Naive thymus-derived CD4-positive, alpha-beta T cell (primary cell): ENCODE results near the gene ZDHHC7. TPM values are rescaled to one million over a fixed set of nuclear protein-coding genes. Genes with fewer than 3 reads are reported as not detected.

Experiments
- ATAC-seq: fragments of 150-1000 bp; cut with Tn5 transposase; 2 replicates; pipeline ENCODE4 v1.10.0; 2021; ENCODE audit warnings: mild to moderate bottlenecking, moderate library complexity
- CTCF ChIA-PET: fragments of 350-600 bp; sonication (Branson Sonifier 250); formaldehyde crosslinking; loops from one replicate; lab custom pipeline; 2021; ENCODE audit warnings: antibody characterized with exemption; lab: Charles Lee
- POLR2A ChIA-PET: fragments of 350-600 bp; sonication (Branson Sonifier 250); formaldehyde crosslinking; loops from one replicate; lab custom pipeline; 2021; ENCODE audit warnings: antibody characterized with exemption, inconsistent platforms; lab: Charles Lee
- DNase-seq, 9 donors: peaks; one replicate each; pipeline versions ENCODE4 v3.0.0 to v3.0.0-alpha.2; 2020 to 2022; ENCODE audit warnings: mixed read lengths in 1 of 9
- H3K27ac ChIP-seq: one replicate; pipeline ENCODE4 v1.7.0; 2013; ENCODE audit warnings: mild to moderate bottlenecking, low read depth, low read length, moderate library complexity
- H3K27me3 ChIP-seq, 2 donors: one replicate each; pipeline ENCODE4 v1.7.0; 2013; ENCODE audit warnings: low read length in 2 of 2, mild to moderate bottlenecking in 2 of 2, moderate library complexity in 2 of 2; ENCODE audit not compliant: control insufficient read depth in 2 of 2, insufficient read depth in 2 of 2
- H3K36me3 ChIP-seq, 3 experiments: 1 replicate in 2 of 3; 2 replicates in 1 of 3; pipeline ENCODE4 v1.7.0; 2013; ENCODE audit warnings: low read length in 3 of 3, mild to moderate bottlenecking in 3 of 3, moderate library complexity in 1 of 3; ENCODE audit not compliant: insufficient read depth in 3 of 3, control insufficient read depth in 2 of 3
- H3K4me1 ChIP-seq, 2 donors: one replicate each; pipeline ENCODE4 v1.7.0; 2013; ENCODE audit warnings: low read length in 2 of 2, mild to moderate bottlenecking in 2 of 2, moderate library complexity in 1 of 2; ENCODE audit not compliant: control insufficient read depth in 2 of 2, insufficient read depth in 2 of 2
- H3K4me3 ChIP-seq: 2 replicates; pipeline ENCODE4 v1.7.0; 2013; ENCODE audit warnings: mild to moderate bottlenecking, low read length
- H3K9me3 ChIP-seq, 3 experiments: 1 replicate in 2 of 3; 2 replicates in 1 of 3; pipeline ENCODE4 v1.7.0; 2013; ENCODE audit warnings: low read length in 3 of 3; ENCODE audit not compliant: control insufficient read depth in 2 of 3
- H3K27ac Mint-ChIP-seq, 9 donors: one replicate each; pipeline ENCODE4 v1.8.0; 2020 to 2022; ENCODE audit warnings: mixed read lengths in 9 of 9, mild to moderate bottlenecking in 8 of 9, moderate library complexity in 5 of 9, inconsistent platforms in 2 of 9
- H3K27me3 Mint-ChIP-seq, 5 donors: one replicate each; pipeline ENCODE4 v1.8.0; 2021 to 2022; ENCODE audit warnings: mixed read lengths in 5 of 5, mild to moderate bottlenecking in 1 of 5
- H3K36me3 Mint-ChIP-seq, 5 donors: one replicate each; pipeline ENCODE4 v1.8.0; 2020 to 2022; ENCODE audit warnings: mixed read lengths in 5 of 5, mild to moderate bottlenecking in 3 of 5, inconsistent platforms in 1 of 5
- H3K4me1 Mint-ChIP-seq, 7 donors: one replicate each; pipeline ENCODE4 v1.8.0; 2020 to 2022; ENCODE audit warnings: mixed read lengths in 7 of 7, mild to moderate bottlenecking in 3 of 7, inconsistent platforms in 1 of 7
- H3K4me3 Mint-ChIP-seq, 10 donors: one replicate each; pipeline ENCODE4 v1.8.0; 2020 to 2022; ENCODE audit warnings: mild to moderate bottlenecking in 10 of 10, mixed read lengths in 10 of 10, moderate library complexity in 6 of 10, inconsistent platforms in 2 of 10
- H3K9me3 Mint-ChIP-seq, 11 donors: one replicate each; pipeline ENCODE4 v1.8.0; 2020 to 2022; ENCODE audit warnings: mixed read lengths in 11 of 11, mild to moderate bottlenecking in 4 of 11, inconsistent platforms in 1 of 11, moderate library complexity in 1 of 11
- intact Hi-C, 2 donors: fragments of 100-400 bp; cut with micrococcal nuclease; formaldehyde crosslinking; loops; one replicate each; pipeline ENCODE4 v1.15.1; 2023
- polyA plus RNA-seq, 2 donors: library from polyadenylated mRNA; unstranded; fragments of 300-500 nt; fragmentation: Illumina TruSeq; gene quantifications; one replicate each; pipeline ENCODE4 v1.2.3, GENCODE V29; 2021
- total RNA-seq, 6 experiments: library from RNA in 5 of 6; stranded (reverse) in 5 of 6; gene quantifications; 1 replicate in 5 of 6; 2 replicates in 1 of 6; pipeline ENCODE4 v1.2.3 and lab custom pipeline; 2021 to 2026

Gene ZDHHC7
- total and polyA plus RNA-seq, 7 experiments from 2014 or later, result 31.7 to 62.2 (median 33.4) TPM

DNA sequence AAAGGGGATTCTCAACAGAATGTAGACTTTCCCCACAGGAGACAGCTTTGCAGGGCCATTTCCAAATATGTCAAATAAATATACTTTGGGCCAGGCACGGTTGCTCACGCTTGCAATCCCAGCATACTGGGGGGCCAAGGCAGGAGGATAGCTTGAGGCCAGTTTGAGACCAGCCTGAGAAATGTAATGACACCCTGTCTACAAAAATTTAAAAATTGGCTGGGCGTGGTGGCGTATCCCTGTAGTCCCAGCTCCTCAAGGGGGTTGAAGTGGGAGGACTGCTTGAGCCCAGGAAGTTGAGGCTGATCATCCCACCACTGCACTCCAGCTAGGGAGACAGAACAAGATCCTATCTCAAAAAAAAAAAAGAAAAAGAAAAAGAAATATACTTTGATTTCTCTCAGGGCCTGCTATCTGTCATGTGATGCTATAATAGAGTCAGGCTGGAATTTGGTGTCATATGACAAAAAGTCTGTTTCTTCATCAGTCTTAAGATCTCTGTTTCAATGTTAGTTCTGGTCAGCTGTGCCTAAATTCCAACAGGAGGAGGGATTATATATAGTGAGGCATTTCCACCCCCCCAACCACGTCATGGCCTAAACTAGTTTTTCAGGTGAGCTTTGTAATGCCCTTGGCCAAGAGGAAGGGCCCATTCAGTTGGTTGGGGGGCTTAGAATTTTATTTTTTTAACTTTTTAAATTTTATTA lies 4.3 kb upstream of the ZDHHC7 start:
- Mint-ChIP-seq H3K27ac (no peak overlapping the region), H3K4me3 (no peak overlapping the region), H3K36me3 (peaks cover 0 to 3% (median 0%) of the 10 kb centered on the region in 5 donors), H3K27me3 (peaks cover 0 to 19% (median 0%) of the 10 kb centered on the region in 5 donors), H3K9me3 (no peaks in the 10 kb centered on the region), H3K4me1 (peaks cover 12 to 31% (median 18%) of the 10 kb centered on the region in 7 donors)
- H3K27ac ChIP-seq, result no peak overlapping the region
- DNase-seq (no peak), ATAC-seq (no peak)
- H3K4me1 ChIP-seq, result peaks cover 5 to 8% of the 10 kb centered on the region in 2 donors
- H3K9me3 ChIP-seq, result no peaks in the 10 kb centered on the region
- ChIA-PET POLR2A (interaction anchor here (1.2 to 2.4 kb wide), 2 partner anchors 11 to 276 kb away, joined by 3 to 9 read pairs; partner anchors contain the start of gene KIAA0513), CTCF (interaction anchor here (1.0 kb wide), 1 partner anchor 71 kb away, joined by 3 read pairs; no protein-coding TSS in a partner anchor)
- no peaks in the 10 kb centered on the region for H3K36me3 ChIP-seq
- H3K27me3 ChIP-seq, result no peaks in the 10 kb centered on the region
- no peak overlapping the region for H3K4me3 ChIP-seq
- intact Hi-C loops, result no loop called here

DNA sequence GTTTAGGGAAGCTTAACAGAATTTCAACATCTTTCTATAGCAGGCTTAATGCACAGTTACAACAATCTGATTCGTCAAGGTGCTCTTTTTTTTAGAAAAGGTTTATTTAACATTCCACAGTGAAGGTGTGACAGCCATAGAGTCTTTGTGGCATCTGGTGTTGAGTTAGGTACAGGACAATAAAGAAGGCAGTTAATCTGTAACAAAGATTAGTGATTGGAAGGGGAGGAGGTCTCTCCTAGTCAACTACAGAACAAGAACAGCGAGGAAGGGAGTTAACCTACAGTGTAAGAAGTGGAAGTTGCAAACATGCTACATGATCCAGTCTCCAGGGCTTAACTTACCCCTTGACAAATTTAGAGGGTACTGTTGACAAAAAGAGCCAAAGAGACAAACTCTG lies 3.0 kb upstream of the ZDHHC7 start:
- Histone ChIP-seq H3K36me3 (no peaks in the 10 kb centered on the region), H3K4me3 (no peak overlapping the region), H3K27me3 (no peaks in the 10 kb centered on the region), H3K9me3 (no peaks in the 10 kb centered on the region), H3K4me1 (peaks cover 14 to 21% of the 10 kb centered on the region in 2 donors), H3K27ac (no peak overlapping the region)
- ATAC-seq, result no peak
- ChIA-PET CTCF (interaction anchor here (1.1 kb wide), 1 partner anchor 12 kb away, joined by 4 read pairs; no protein-coding TSS in a partner anchor), POLR2A (interaction anchor here (5.1 kb wide), 1 partner anchor 12 kb away, joined by 41 read pairs; the partner anchor contains the start of gene KIAA0513)
- Mint-ChIP-seq H3K36me3 (peaks cover 0 to 5% (median 1%) of the 10 kb centered on the region in 5 donors), H3K9me3 (no peaks in the 10 kb centered on the region), H3K4me3 (no peak overlapping the region), H3K4me1 (peaks cover 19 to 42% (median 28%) of the 10 kb centered on the region in 7 donors), H3K27me3 (peaks cover 0 to 16% (median 0%) of the 10 kb centered on the region in 5 donors), H3K27ac (no peak overlapping the region)
- DNase-seq, result no peak
- intact Hi-C loops, result loop anchor here in 1 of 2 donors (5.0 kb wide), 2 partner anchors 312 to 497 kb away; no protein-coding TSS in a partner anchor

DNA sequence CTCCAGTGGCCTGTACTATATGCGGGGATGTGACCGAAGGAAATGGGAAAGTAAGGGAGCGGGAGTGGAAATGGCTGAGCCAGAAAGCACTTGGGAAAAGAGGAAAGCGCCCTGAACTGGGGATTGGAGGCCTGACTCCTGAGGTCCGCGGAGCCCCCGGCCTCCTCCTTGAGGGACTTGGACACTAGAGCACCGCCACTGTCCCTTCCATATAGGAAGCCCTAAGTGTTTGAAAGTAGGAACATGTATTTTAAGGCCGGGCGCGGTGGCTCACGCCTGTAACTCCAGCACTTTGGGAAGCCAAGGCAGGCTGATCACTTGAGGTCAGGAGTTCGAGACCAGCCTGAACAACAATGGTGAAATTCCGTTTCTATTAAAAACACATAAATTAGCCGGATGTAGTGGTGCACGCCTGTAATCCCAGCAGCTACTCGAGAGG lies 530 bp upstream of the ZDHHC7 start:
- Histone ChIP-seq H3K27ac (peak overlapping the region; percentile 92), H3K27me3 (no peaks in the 10 kb centered on the region), H3K36me3 (no peaks in the 10 kb centered on the region), H3K4me3 (peak overlapping the region; percentile 99), H3K4me1 (peaks cover 18 to 22% of the 10 kb centered on the region in 2 donors), H3K9me3 (no peaks in the 10 kb centered on the region)
- DNase-seq, result peak in 1 of 9 donors; percentile 15
- ChIA-PET CTCF (interaction anchor here (0.6 to 2.9 kb wide), 4 partner anchors 8 to 216 kb away, joined by 4 to 11 read pairs (median 4); partner anchors contain the start of gene KIAA0513), POLR2A (interaction anchor here (0.6 to 5.1 kb wide), 8 partner anchors 14 to 726 kb away, joined by 3 to 41 read pairs (median 5); partner anchors contain the start of gene KIAA0513)
- Mint-ChIP-seq H3K9me3 (no peaks in the 10 kb centered on the region), H3K4me3 (peak overlapping the region; percentile 94 to 100 (median 98)), H3K4me1 (peaks cover 28 to 59% (median 43%) of the 10 kb centered on the region in 7 donors), H3K36me3 (peaks cover 0 to 7% (median 3%) of the 10 kb centered on the region in 5 donors), H3K27ac (peak overlapping the region; percentile 95 to 100 (median 99)), H3K27me3 (peaks cover 0 to 5% (median 0%) of the 10 kb centered on the region in 5 donors)
- intact Hi-C loops, result loop anchor here (1.0 to 5.0 kb wide), 7 partner anchors 15 to 507 kb away; partner anchors contain the start of genes KIAA0513 (in 2 of the 2) and MEAK7 (in 1 of the 2)
- no peak for ATAC-seq

DNA sequence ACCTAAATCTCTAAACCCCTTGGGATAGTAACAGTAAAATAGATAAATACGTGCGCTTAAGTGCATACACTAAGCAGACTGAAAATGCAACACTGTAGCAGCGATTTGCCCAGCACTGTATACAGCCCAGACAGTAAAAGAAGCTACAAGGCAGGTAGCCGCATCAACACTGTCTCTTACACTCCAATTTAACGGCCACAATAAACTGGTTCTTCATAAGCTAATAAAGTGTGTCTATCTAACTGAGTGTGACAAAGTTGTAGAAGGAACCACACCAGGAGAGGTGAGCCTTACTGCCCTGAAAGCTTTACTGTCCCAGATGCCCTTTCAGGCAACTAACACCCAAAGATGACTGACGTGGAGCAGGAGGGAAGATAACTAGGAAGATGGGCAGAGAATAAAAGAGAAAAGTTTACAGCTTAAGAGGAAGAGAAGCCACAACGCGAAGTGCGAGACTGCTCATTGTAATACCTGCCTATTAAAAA lies 847 bp downstream of the ZDHHC7 start:
- intact Hi-C loops, result loop anchor here (2.0 to 5.0 kb wide), 4 partner anchors 76 to 506 kb away; partner anchors contain the start of gene MEAK7 (in 1 of the 2)

DNA sequence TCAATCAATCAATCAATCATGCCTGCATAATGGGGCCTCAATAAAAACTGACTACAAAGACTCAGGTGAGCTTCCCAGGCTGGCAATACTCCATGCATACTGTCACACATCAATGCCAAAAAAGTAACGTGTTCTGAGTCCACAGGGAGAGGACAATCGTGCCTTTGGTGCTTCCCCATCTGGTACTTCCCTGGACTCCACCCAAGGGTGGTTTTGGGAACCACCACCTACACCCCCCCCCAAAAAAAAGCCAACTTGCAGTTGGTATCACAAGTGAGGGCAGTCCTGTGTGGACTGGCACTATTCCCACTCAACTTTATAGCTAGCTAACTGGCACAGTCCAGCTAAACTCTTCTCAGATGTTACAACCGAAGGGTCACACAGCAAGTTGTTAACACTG lies 3.1 kb downstream of the ZDHHC7 start:
- no peak for ATAC-seq
- POLR2A ChIA-PET, result no interaction called here
- peak overlapping the region in 3 of 10 donors; percentile 11 to 58 (median 41) for H3K4me3 Mint-ChIP-seq
- no peak overlapping the region for H3K27ac ChIP-seq
- CTCF ChIA-PET, result no interaction called here
- H3K9me3 ChIP-seq, result no peaks in the 10 kb centered on the region
- DNase-seq, result no peak
- no peaks in the 10 kb centered on the region for H3K27me3 ChIP-seq
- no peaks in the 10 kb centered on the region for H3K36me3 ChIP-seq
- H3K4me1 Mint-ChIP-seq, result peaks cover 49 to 79% (median 66%) of the 10 kb centered on the region in 7 donors
- H3K27ac Mint-ChIP-seq, result peak overlapping the region in 3 of 9 donors; percentile 10 to 41 (median 32)
- intact Hi-C loops, result no loop called here
- H3K27me3 Mint-ChIP-seq, result no peaks in the 10 kb centered on the region
- peaks cover 20 to 36% of the 10 kb centered on the region in 2 donors for H3K4me1 ChIP-seq
- peaks cover 0 to 20% (median 3%) of the 10 kb centered on the region in 5 donors for H3K36me3 Mint-ChIP-seq
- H3K9me3 Mint-ChIP-seq, result no peaks in the 10 kb centered on the region
- H3K4me3 ChIP-seq, result no peak overlapping the region

More for the DNA sequence above, 847 bp downstream of the ZDHHC7 start:
- H3K36me3 ChIP-seq, result no peaks in the 10 kb centered on the region
- ChIA-PET CTCF (interaction anchor here (0.6 to 2.9 kb wide), 4 partner anchors 10 to 76 kb away, joined by 3 to 11 read pairs (median 4); partner anchors contain the start of gene KIAA0513), POLR2A (interaction anchor here (0.6 to 5.1 kb wide), 9 partner anchors 15 to 235 kb away, joined by 3 to 41 read pairs (median 4); partner anchors contain the start of gene KIAA0513)
- H3K9me3 ChIP-seq, result no peaks in the 10 kb centered on the region
- no peak for DNase-seq
- no peaks in the 10 kb centered on the region for H3K27me3 ChIP-seq
- H3K9me3 Mint-ChIP-seq, result no peaks in the 10 kb centered on the region
- peaks cover 32 to 60% (median 49%) of the 10 kb centered on the region in 7 donors for H3K4me1 Mint-ChIP-seq
- H3K4me3 Mint-ChIP-seq, result peak overlapping the region; percentile 90 to 100 (median 97)
- H3K4me3 ChIP-seq, result peak overlapping the region; percentile 99
- H3K4me1 ChIP-seq, result peaks cover 14 to 17% of the 10 kb centered on the region in 2 donors
- H3K27ac ChIP-seq, result peak overlapping the region; percentile 92
- H3K27ac Mint-ChIP-seq, result peak overlapping the region; percentile 95 to 100 (median 97)
- no peak for ATAC-seq
- H3K27me3 Mint-ChIP-seq, result peaks cover 0 to 5% (median 0%) of the 10 kb centered on the region in 5 donors
- H3K36me3 Mint-ChIP-seq, result peaks cover 0 to 15% (median 3%) of the 10 kb centered on the region in 5 donors
